RWPE2 (cell line): ENCODE results near the gene VAMP7.
"Not testable (repeated sequence)": the region's sequence is repeated elsewhere in the genome, so short reads cannot be mapped to it uniquely, and the experiment has no call there.

Experiments
- ATAC-seq: fragments of 200-7000 bp; cut with Tn5 transposase; 3 replicates; pipeline ENCODE4 v1.9.1; 2021; ENCODE audit warnings: low read depth
- DNase-seq: peaks from one replicate; pipeline ENCODE4 v3.0.0-alpha.2; 2020; ENCODE audit warnings: low spot score
- H3K27ac ChIP-seq: fragments of 450-650 bp; 2 replicates; pipeline ENCODE4 v1.5.1; 2017; ENCODE audit warnings: mild to moderate bottlenecking; ENCODE audit not compliant: poor library complexity, severe bottlenecking
- H3K27me3 ChIP-seq: fragments of 250-450 bp; sonication (Bioruptor Pico); 2 replicates; pipeline ENCODE4 v1.5.1; 2021; ENCODE audit warnings: mild to moderate bottlenecking, moderate library complexity; ENCODE audit not compliant: insufficient read depth, poor library complexity, severe bottlenecking
- H3K36me3 ChIP-seq: fragments of 250-450 bp; sonication (Bioruptor Pico); 2 replicates; pipeline ENCODE4 v1.5.1; 2020; ENCODE audit warnings: low read depth, mild to moderate bottlenecking, moderate library complexity
- H3K4me1 ChIP-seq: fragments of 250-450 bp; sonication (Bioruptor Pico); 2 replicates; pipeline ENCODE4 v1.5.1; 2021; ENCODE audit warnings: mild to moderate bottlenecking, moderate library complexity; ENCODE audit not compliant: insufficient read depth, poor library complexity, severe bottlenecking
- H3K4me3 ChIP-seq: fragments of 250-450 bp; sonication (Bioruptor Pico); 2 replicates; pipeline ENCODE4 v1.5.1; 2021; ENCODE audit warnings: mild to moderate bottlenecking, moderate library complexity; ENCODE audit not compliant: severe bottlenecking
- H3K9me3 ChIP-seq: fragments of 250-450 bp; sonication (Bioruptor Pico); 2 replicates; pipeline ENCODE4 v1.5.1; 2021; ENCODE audit warnings: mild to moderate bottlenecking, moderate library complexity; ENCODE audit not compliant: severe bottlenecking
- TF ChIP-seq, protein P1 (sequence below): fragments of 450-650 bp; IDR thresholded peaks from one replicate; pipeline ENCODE4 v1.5.1; 2017; ENCODE audit warnings: mild to moderate bottlenecking, moderate library complexity; ENCODE audit not compliant: poor library complexity, severe bottlenecking

Gene VAMP7, protein sequence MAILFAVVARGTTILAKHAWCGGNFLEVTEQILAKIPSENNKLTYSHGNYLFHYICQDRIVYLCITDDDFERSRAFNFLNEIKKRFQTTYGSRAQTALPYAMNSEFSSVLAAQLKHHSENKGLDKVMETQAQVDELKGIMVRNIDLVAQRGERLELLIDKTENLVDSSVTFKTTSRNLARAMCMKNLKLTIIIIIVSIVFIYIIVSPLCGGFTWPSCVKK

DNA sequence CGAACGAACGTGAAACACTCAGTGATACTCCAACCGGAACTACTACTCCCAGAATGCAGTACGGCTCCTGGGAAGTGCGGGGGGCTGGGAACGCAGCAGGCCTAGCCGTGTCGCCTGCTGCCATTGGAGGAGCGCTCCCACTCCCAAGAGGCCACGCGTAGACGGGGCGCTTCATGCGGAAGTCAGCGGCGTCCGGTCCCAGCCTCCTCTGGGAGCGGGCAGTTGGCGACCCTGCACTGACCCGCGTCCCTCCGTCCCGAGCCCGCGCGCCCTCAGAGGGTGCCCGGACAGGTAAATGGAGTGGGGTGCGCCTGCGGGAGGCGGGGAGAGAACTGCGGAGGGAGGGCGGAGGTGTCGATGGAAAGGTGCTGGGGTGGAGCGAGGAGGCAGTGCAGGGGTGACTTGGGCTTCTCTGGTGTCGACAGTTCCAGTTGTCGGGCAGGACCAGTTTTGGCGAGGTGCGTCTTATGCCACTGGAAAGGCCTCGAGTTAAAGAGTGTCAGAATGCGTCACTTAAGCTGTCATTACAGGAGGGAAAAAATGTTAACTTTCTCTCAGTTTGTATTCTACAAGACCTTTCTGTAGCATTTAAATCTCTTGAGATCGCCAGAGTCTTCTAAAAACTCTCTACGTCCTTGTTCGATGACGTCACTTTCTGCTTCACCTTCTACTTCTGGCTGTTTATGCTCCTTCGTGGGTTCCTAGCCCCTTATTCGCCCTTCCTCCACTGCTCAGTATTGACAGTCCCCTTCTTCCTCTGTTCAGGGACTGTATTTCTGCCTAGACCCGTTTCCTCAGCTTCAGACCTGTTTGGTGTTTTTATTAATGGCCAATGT is at the start of gene VAMP7:
TSS of gene VAMP7 (plus strand) at position 188 of the 836 bp plus-strand sequence. CDS start 8,122 bp downstream, outside the sequence.
- TF ChIP-seq, protein P1, sequence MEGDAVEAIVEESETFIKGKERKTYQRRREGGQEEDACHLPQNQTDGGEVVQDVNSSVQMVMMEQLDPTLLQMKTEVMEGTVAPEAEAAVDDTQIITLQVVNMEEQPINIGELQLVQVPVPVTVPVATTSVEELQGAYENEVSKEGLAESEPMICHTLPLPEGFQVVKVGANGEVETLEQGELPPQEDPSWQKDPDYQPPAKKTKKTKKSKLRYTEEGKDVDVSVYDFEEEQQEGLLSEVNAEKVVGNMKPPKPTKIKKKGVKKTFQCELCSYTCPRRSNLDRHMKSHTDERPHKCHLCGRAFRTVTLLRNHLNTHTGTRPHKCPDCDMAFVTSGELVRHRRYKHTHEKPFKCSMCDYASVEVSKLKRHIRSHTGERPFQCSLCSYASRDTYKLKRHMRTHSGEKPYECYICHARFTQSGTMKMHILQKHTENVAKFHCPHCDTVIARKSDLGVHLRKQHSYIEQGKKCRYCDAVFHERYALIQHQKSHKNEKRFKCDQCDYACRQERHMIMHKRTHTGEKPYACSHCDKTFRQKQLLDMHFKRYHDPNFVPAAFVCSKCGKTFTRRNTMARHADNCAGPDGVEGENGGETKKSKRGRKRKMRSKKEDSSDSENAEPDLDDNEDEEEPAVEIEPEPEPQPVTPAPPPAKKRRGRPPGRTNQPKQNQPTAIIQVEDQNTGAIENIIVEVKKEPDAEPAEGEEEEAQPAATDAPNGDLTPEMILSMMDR: no peak
- ATAC-seq (peak; percentile 99), DNase-seq (peak; percentile 87)
- H3K4me3 ChIP-seq: peak within 1 kb of the TSS; percentile 39
- no peaks in the 10 kb centered on the region for H3K27me3 ChIP-seq
- no peaks in the 10 kb centered on the region for H3K36me3 ChIP-seq
- no peak within 1 kb of the TSS for H3K27ac ChIP-seq
- peaks cover 3% of the 10 kb centered on the region for H3K9me3 ChIP-seq
- no peaks in the 10 kb centered on the region for H3K4me1 ChIP-seq

DNA sequence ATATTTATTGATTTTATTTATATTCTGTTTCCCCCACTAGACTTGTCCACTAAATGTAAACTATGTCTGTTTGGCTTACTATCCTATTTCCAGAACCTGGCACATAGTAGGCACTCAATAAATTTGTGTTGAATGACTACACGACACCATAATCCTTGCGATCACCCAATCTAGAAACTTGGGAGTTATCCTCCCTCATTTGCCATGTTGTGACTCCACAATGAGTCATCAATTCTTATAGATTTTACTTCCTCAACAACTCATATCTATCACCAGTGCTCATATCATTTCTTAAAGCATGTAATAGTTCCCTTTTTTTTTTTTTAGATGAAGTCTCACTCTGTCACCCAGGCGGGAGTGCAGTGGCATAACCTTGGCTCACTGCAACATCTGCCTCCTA is 39.9 kb upstream of the VAMP7 start:
- no peaks in the 10 kb centered on the region for H3K27me3 ChIP-seq
- peaks cover 3% of the 10 kb centered on the region for H3K9me3 ChIP-seq
- no peak overlapping the region for H3K4me3 ChIP-seq
- H3K27ac ChIP-seq: no peak overlapping the region
- ATAC-seq: no peak
- H3K36me3 ChIP-seq: no peaks in the 10 kb centered on the region
- TF ChIP-seq, protein P1: no peak
- no peaks in the 10 kb centered on the region for H3K4me1 ChIP-seq
- DNase-seq: no peak

DNA sequence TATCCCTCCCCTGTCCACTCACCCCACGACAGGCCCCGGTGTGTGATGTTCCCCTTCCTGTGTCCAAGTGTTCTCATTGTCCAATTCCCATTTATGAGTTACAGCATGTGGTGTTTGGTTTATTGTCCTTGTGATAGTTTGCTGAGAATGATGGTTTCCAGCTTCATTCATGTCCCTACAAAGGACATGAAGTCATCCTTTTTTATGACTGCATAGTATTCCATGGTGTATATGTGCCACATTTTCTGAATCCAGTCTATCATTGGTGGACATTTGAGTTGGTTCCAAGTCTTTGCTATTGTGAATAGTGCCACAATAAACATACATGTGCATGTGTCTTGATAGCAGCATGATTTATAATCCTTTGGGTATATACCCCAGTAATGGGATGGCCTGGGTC is 29.4 kb upstream of the VAMP7 start:
- not testable (repeated sequence) for H3K4me1 ChIP-seq, ATAC-seq, H3K27ac ChIP-seq, H3K9me3 ChIP-seq, H3K36me3 ChIP-seq, DNase-seq, H3K4me3 ChIP-seq, H3K27me3 ChIP-seq

DNA sequence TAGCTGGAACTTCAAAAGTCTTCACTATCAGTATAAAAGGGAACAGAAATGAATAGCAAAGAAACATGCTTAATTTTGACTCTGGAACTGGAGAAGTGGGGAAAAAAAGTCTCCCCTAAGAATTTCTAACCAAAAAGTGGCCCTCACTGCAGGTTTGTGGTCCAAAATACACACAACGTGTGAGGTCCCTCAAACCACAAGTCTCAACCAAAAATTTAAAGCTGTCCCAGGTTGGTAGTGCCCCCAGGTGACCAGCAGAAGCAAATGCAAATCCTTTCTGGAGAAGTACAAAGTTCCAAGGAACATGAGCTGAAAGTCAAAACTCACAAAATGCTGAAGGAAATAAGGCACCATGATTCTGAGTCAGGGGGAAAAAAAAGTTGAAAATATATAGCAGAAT is 23.6 kb upstream of the VAMP7 start:
- no peak overlapping the region for H3K27ac ChIP-seq
- DNase-seq: no peak
- no peaks in the 10 kb centered on the region for H3K9me3 ChIP-seq
- no peak for ATAC-seq
- H3K27me3 ChIP-seq: no peaks in the 10 kb centered on the region
- no peaks in the 10 kb centered on the region for H3K36me3 ChIP-seq
- no peak overlapping the region for H3K4me3 ChIP-seq
- TF ChIP-seq, protein P1: peak; percentile 34
- no peaks in the 10 kb centered on the region for H3K4me1 ChIP-seq

DNA sequence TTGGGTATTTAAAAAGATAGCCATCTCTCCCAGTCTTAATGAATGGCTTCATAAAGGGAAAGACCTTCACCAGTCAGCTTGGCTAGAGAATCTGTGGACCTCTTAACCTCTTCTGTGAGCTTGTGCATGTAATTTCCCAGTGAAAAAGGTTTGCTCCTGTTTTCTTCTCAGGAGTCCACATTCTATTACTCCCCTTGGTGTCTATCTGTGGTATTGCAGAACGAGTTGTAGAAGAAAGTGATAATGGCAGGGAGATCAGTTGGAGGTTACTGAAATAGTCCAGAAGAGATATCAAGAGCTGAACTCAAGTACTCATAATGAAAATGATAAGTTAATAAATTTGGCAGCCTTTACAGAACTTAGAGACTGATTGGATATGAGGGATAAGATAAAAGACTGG is 16.5 kb upstream of the VAMP7 start:
- H3K4me3 ChIP-seq: no peak overlapping the region
- ATAC-seq (no peak), DNase-seq (no peak)
- H3K27ac ChIP-seq: no peak overlapping the region
- TF ChIP-seq, protein P1: peak; percentile 27
- no peaks in the 10 kb centered on the region for H3K4me1 ChIP-seq
- H3K36me3 ChIP-seq: no peaks in the 10 kb centered on the region
- H3K27me3 ChIP-seq: no peaks in the 10 kb centered on the region
- peaks cover 21% of the 10 kb centered on the region for H3K9me3 ChIP-seq
